SU-DHL-6 (cell line): ENCODE results near the gene CTNNA2.

Experiments
- H2AFZ ChIP-seq: fragments of 200-600 bp; sonication (generic); 2 replicates; pipeline ENCODE4 v1.6.1; 2014; ENCODE audit warnings: low read depth, mild to moderate bottlenecking, moderate library complexity, mixed read lengths, antibody characterized with exemption, low read length; ENCODE audit not compliant: severe bottlenecking
- H3F3A ChIP-seq: fragments of 200-600 bp; shearing (Covaris generic); 2 replicates; pipeline ENCODE4 v1.6.0; 2016; ENCODE audit warnings: antibody characterized with exemption, mild to moderate bottlenecking; ENCODE audit not compliant: insufficient read depth
- H3K27ac ChIP-seq: fragments of 200-600 bp; sonication (generic); 2 replicates; pipeline ENCODE4 v1.5.1; 2016; ENCODE audit warnings: low read depth, mild to moderate bottlenecking, low read length, moderate library complexity, mixed read lengths
- H3K27me3 ChIP-seq: fragments of 200-600 bp; sonication (generic), shearing (Covaris generic); 2 replicates; pipeline ENCODE4 v1.6.0; 2014; ENCODE audit warnings: mild to moderate bottlenecking, low read length
- H3K36me3 ChIP-seq: fragments of 200-600 bp; sonication (generic); 2 replicates; pipeline ENCODE4 v1.6.1; 2014; ENCODE audit warnings: mild to moderate bottlenecking, low read length, mixed read lengths
- H3K4me2 ChIP-seq: fragments of 300-600, 200-600 bp; shearing (Covaris generic), sonication (generic); 2 replicates; pipeline ENCODE4 v1.6.0; 2014; ENCODE audit warnings: low read length, low read depth, mild to moderate bottlenecking; ENCODE audit not compliant: poor library complexity, severe bottlenecking
- H3K4me3 ChIP-seq: fragments of 200-600 bp; sonication (generic); 2 replicates; pipeline ENCODE4 v1.5.1; 2014; ENCODE audit warnings: antibody characterized with exemption, low read length, mild to moderate bottlenecking, mixed read lengths; ENCODE audit not compliant: insufficient read depth, poor library complexity, severe bottlenecking
- H3K79me2 ChIP-seq: fragments of 200-600 bp; sonication (generic); 2 replicates; pipeline ENCODE4 v1.6.1; 2014; ENCODE audit warnings: mild to moderate bottlenecking, low read length, moderate library complexity; ENCODE audit not compliant: insufficient read depth
- H3K9ac ChIP-seq: fragments of 200-600 bp; sonication (generic); 2 replicates; pipeline ENCODE4 v1.7.0; 2014; ENCODE audit warnings: mild to moderate bottlenecking, low read length
- H3K9me2 ChIP-seq: fragments of 200-600 bp; sonication (generic); replicated peaks from 2 replicates; pipeline ENCODE4 v1.6.1; 2014; ENCODE audit warnings: low read length; ENCODE audit not compliant: insufficient read depth
- H3K9me3 ChIP-seq: fragments of 200-600 bp; sonication (generic); 2 replicates; pipeline ENCODE4 v1.6.1; 2014; ENCODE audit warnings: low read length, mixed read lengths; ENCODE audit not compliant: insufficient read depth
- H4K20me1 ChIP-seq: fragments of 200-600 bp; sonication (generic); 2 replicates; pipeline ENCODE4 v1.6.1; 2014; ENCODE audit warnings: low read depth, mild to moderate bottlenecking, antibody characterized with exemption, low read length, moderate library complexity, mixed read lengths
- CTCF ChIP-seq: fragments of 200-600 bp; sonication (generic); IDR thresholded peaks from one replicate; pipeline ENCODE4 v1.5.1; 2017; ENCODE audit warnings: antibody characterized with exemption, mild to moderate bottlenecking, low read length, moderate library complexity; ENCODE audit not compliant: insufficient read depth, poor library complexity, severe bottlenecking
- EZH2phosphoT487 ChIP-seq: fragments of 200-600 bp; sonication (generic), shearing (Covaris generic); conservative IDR thresholded peaks from 2 replicates; pipeline ENCODE4 v1.6.1; 2018; ENCODE audit warnings: mild to moderate bottlenecking, antibody characterized with exemption, low read length, moderate library complexity, mixed read lengths

Gene CTNNA2

GRCh38 chr2:79591281-79591680, 78.4 kb downstream of the CTNNA2 start:
- Histone ChIP-seq H3K79me2 (no peaks in the 10 kb centered on the region), H3K9ac (no peak overlapping the region), H4K20me1 (no peaks in the 10 kb centered on the region), H3K9me3 (no peaks in the 10 kb centered on the region), H3K36me3 (no peaks in the 10 kb centered on the region), H3K4me3 (no peak overlapping the region), H2AFZ (no peak overlapping the region), H3F3A (no peaks in the 10 kb centered on the region), H3K27me3 (no peaks in the 10 kb centered on the region), H3K9me2 (no peaks in the 10 kb centered on the region), H3K4me2 (no peak overlapping the region), H3K27ac (no peak overlapping the region)
- TF ChIP-seq CTCF (no peak), EZH2phosphoT487 (no peak)

- Histone ChIP-seq H3K9ac (no peak overlapping the region), H4K20me1 (no peaks in the 10 kb centered on the region), H3K9me3 (no peaks in the 10 kb centered on the region), H3F3A (no peaks in the 10 kb centered on the region), H3K36me3 (no peaks in the 10 kb centered on the region), H3K27me3 (no peaks in the 10 kb centered on the region), H3K79me2 (no peaks in the 10 kb centered on the region), H3K27ac (no peak overlapping the region), H3K4me2 (no peak overlapping the region), H3K4me3 (no peak overlapping the region), H2AFZ (no peak overlapping the region), H3K9me2 (no peaks in the 10 kb centered on the region)
- TF ChIP-seq CTCF (no peak), EZH2phosphoT487 (no peak)
These were observed 80.5 kb downstream of the CTNNA2 start for GRCh38 chr2:79593237-79593867.

- Histone ChIP-seq H3K79me2 (no peaks in the 10 kb centered on the region), H3K4me2 (no peak overlapping the region), H3K36me3 (no peaks in the 10 kb centered on the region), H3K9me3 (no peaks in the 10 kb centered on the region), H3K27me3 (no peaks in the 10 kb centered on the region), H3K27ac (no peak overlapping the region), H2AFZ (no peak overlapping the region), H3K9me2 (no peaks in the 10 kb centered on the region), H3K9ac (no peak overlapping the region), H4K20me1 (no peaks in the 10 kb centered on the region), H3F3A (no peaks in the 10 kb centered on the region), H3K4me3 (no peak overlapping the region)
- TF ChIP-seq CTCF (no peak), EZH2phosphoT487 (no peak)
These were observed 83.6 kb downstream of the CTNNA2 start for GRCh38 chr2:79596403-79596802.
